Femur (tissue), 1 donor: ENCODE results near the gene ACTA1.
A peak's percentile ranks its signal among the peaks of the same experiment; 100 is the strongest.
"Not testable (repeated sequence)": the region's sequence is repeated elsewhere in the genome, so short reads cannot be mapped to it uniquely, and the experiment has no call there.

Experiments
- DNase-seq: peaks from one replicate; pipeline ENCODE4 v3.0.0-alpha.2; 2017

ACTA1 gene

GRCh38 chr1:229434005-229434640 is at the start of gene ACTA1:
TSS of gene ACTA1 (minus strand) at chr1:229434094. CDS start at chr1:229433115, 979 bp downstream.
- peak; percentile 75 for DNase-seq

GRCh38 chr1:229482511-229482910 is 48.6 kb upstream of the ACTA1 start:
- no peak for DNase-seq

GRCh38 chr1:229480495-229480894 is 46.6 kb upstream of the ACTA1 start:
- no peak for DNase-seq

GRCh38 chr1:229479660-229480399 is 45.9 kb upstream of the ACTA1 start:
- DNase-seq = no peak

GRCh38 chr1:229478852-229479251 is 45.0 kb upstream of the ACTA1 start:
- DNase-seq = no peak

GRCh38 chr1:229475859-229476258 is 42.0 kb upstream of the ACTA1 start:
- not testable (repeated sequence) for DNase-seq

GRCh38 chr1:229474509-229474908 is 40.6 kb upstream of the ACTA1 start:
- no peak for DNase-seq

GRCh38 chr1:229471175-229471574 is 37.3 kb upstream of the ACTA1 start:
- DNase-seq = no peak

- DNase-seq = no peak
Observed at GRCh38 chr1:229470406-229471043, 36.6 kb upstream of the ACTA1 start.

- DNase-seq = no peak
Observed at GRCh38 chr1:229466887-229467286, 33.0 kb upstream of the ACTA1 start.

- DNase-seq = no peak
Observed at GRCh38 chr1:229464672-229465071, 30.8 kb upstream of the ACTA1 start.

GRCh38 chr1:229461032-229461668 is 27.3 kb upstream of the ACTA1 start:
- no peak for DNase-seq

GRCh38 chr1:229459815-229460214 is 25.9 kb upstream of the ACTA1 start:
- no peak for DNase-seq

- DNase-seq = no peak
Observed at GRCh38 chr1:229457436-229457835, 23.5 kb upstream of the ACTA1 start.

GRCh38 chr1:229456016-229456415 is 22.1 kb upstream of the ACTA1 start:
- no peak for DNase-seq

GRCh38 chr1:229454056-229454455 is 20.2 kb upstream of the ACTA1 start:
- DNase-seq = no peak

- DNase-seq = no peak
Observed at GRCh38 chr1:229452956-229453801, 19.3 kb upstream of the ACTA1 start.

GRCh38 chr1:229448845-229449244 is 15.0 kb upstream of the ACTA1 start:
- no peak for DNase-seq

- no peak for DNase-seq
Observed at GRCh38 chr1:229448354-229448753, 14.5 kb upstream of the ACTA1 start.

- no peak for DNase-seq
Observed at GRCh38 chr1:229447809-229448252, 13.9 kb upstream of the ACTA1 start.

- no peak for DNase-seq
Observed at GRCh38 chr1:229445828-229446227, 11.9 kb upstream of the ACTA1 start.

- DNase-seq = no peak
Observed at GRCh38 chr1:229440851-229441537, 7.1 kb upstream of the ACTA1 start.
